HS-27A (cell line): Measurements from ENCODE around the gene NSMCE3.
"Not testable (repeated sequence)": the region's sequence is repeated elsewhere in the genome, so short reads cannot be mapped to it uniquely, and the experiment has no call there.

Source experiments
- DNase-seq: peaks from one replicate; pipeline ENCODE4 v3.0.0-alpha.2; 2012; ENCODE audit warnings: low read depth, missing footprints

NSMCE3 gene

DNA sequence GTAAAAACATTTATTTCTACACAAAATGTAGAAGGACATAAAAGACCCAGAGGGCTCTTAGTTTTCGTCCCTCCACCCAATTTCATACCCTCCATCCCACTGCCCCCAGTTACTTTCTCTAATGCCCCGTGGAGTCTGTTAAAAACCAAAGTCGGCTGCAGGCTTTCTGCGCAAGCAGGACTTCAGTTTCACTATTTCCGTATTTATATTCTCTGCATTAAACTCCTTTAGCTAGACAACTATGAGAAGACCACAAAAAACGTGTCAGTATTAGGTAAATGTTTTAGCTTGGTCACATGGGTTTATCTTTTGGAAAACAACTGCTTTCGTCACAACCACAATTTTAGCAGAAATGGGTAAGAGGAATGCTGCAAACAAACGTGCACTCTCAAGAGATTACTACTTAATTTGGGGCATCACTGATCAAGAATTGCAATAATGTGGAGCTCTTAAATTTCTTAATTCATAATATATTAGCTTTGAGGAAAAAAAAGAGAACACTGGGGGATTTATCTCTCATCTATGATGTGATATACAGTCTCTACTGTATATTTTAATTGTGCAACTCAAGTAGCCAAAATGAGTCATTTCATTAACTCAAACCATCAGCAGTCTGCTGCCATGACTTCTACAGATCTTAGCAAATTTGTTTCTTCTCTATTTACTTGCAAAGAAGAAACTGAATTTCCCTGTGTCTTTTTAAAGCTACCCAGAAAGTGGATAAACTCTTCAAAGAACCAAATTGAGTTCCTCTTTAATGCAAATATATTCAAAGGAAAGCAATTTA lies 740 bp upstream of the NSMCE3 start:
- no peak for DNase-seq

DNA sequence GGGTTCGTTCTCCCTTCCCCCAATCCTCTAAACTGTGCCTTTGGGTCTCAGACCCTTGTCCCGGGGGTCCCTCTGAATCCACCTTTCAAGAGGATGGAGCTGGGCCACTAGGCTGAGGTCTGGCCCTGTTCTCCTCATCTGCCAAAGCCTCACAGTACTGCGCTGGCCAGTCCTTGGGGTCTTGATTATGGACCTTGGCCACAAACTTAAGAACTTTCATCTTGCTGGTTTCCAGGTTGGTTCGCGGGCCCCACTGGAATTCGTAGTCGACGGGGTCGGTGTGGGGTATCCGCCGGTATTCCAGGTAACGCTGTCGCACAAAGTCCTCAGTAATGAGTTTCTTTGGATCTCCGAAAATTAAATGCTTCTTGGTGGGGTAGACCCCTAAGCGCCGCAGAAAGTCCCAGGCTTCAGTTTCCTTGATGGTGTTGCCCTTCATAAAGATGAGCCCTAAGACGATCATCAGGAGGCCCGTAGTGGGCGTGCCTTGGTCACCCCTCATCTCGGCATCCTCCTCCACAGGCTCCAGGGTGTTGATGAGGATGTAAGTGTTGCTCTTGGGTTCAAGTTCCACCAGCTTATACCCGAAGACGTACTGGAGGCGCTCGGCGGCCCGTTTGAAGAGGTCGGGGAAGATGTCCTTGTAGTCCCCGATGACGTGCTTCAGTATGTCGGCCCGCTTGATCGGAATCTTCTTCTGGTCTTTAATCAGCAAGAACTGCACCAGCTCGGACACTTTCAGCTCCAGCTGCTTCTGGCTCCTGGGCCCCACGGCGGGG lies 727 bp downstream of the NSMCE3 start:
- no peak for DNase-seq

DNA sequence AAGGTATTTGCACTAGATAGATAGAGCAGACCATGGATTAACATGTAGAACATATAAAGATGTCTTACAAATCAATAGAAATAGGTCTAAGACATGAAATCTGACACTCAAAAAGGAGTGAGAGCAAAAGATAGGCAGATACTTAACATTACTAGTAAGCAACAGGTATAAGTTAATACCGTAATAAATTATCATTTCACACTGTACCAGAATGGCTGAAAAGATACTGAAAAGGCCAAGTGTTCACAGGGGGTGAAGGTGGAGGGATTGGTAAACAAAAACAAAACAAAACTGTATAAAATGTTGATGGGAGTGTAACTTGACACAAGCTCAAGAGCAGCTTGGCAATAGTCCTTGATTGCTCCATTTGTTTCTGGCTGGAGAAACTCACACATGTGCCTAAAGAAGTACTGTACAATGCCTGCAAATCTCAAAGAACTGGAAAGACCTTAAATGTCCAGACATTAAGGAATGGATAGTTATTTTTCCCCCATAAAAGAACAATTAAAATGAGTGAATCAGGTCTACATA lies 3.5 kb downstream of the NSMCE3 start:
- DNase-seq = no peak

- DNase-seq = no peak
Measured at GRCh38 chr15:29263289-29263688, 6.3 kb downstream of the NSMCE3 start.

DNA sequence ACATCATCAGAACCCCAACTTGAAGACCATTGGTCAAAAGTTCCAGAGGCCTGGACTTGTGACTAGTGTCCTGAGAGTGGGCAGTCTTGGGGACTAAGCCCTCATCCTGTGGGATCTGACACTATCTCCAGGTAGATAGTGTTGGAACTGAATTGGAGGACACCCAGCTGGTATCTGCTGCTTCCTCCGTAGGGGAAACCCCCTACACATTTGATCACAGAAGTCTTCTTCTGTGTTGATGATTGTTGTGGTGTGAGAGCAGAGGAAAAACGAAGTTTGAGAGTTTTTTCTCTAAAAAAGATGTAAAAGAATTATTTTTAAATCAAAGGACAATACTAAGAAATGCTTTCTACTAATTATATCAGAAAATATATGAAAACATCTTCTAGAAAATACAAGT lies 6.9 kb downstream of the NSMCE3 start:
- DNase-seq = no peak

DNA sequence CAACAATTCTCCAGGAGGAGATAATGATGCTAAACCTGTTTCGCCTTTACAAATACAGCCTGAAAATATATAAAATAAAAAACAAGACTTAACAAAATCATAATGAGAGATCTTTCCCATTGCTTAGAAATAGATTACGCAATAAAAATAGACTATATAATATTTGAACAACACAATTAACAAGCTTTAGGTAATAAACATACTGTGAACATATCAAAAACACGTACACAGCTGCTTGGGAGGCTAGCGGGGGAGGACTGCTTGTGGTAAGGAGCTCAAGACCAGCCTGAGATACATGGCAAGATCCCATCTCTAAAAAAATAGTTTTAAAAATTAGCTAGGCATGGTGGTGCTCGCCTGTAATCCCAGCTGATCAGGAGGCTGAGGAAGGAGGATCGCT lies 8.7 kb downstream of the NSMCE3 start:
- DNase-seq = no peak

DNA sequence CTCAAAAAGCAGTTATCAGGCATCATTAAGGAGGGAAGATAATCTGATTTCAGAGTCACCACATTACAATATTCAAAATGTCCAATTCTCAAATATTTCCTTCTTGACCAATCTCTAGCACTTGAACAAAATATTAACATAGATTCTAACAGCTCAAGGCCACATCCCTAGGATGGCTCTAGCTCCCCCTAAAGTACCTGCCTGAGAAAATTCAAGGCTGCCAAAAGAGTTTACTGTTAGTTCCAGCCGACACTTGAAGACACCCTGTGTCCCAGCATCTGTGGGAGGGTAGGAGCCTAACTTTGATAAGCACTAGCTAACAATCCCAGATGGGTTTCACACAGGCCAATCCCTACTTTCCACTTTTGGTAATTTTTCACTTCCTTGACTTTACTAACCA lies 10.4 kb downstream of the NSMCE3 start:
- DNase-seq = no peak

DNA sequence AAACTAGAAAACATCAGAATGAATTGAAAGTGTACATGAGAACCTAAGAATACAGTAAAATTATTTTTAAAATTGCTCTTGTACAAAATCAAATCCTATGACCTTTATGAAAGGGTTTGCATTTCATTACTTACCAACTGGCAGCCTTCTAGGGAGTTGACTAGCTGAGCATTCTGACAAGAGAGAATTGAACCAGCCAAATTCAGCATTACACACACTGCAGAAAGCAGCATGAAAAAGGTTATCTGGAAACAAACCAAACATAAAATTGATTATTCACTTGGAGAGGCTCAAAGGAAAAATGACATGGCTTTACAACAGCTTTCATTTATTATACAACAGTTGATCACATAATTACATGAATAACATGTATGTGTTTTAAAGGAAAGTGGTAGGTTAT lies 17.4 kb downstream of the NSMCE3 start:
- no peak for DNase-seq

GRCh38 chr15:29244544-29244943 lies 25.1 kb downstream of the NSMCE3 start:
- DNase-seq = no peak

DNA sequence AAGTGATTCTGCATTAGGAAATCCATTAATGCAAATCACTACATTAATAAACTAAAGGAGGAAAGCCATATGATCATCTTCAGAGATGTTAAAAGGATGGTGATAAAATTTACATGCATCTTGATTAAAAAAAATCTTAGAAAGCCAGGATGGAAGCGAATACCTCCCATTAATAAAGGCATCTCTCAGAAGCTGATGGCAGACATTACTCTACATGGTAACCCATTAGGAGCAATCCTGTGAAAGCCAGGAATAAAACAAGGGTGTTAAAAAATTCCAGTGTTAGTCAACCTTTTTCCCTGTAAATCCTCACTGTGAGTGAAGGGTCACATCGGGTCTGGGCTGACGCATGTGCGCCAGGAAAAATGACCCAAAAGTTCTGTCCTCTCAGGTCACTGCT lies 25.5 kb downstream of the NSMCE3 start:
- no peak for DNase-seq

DNA sequence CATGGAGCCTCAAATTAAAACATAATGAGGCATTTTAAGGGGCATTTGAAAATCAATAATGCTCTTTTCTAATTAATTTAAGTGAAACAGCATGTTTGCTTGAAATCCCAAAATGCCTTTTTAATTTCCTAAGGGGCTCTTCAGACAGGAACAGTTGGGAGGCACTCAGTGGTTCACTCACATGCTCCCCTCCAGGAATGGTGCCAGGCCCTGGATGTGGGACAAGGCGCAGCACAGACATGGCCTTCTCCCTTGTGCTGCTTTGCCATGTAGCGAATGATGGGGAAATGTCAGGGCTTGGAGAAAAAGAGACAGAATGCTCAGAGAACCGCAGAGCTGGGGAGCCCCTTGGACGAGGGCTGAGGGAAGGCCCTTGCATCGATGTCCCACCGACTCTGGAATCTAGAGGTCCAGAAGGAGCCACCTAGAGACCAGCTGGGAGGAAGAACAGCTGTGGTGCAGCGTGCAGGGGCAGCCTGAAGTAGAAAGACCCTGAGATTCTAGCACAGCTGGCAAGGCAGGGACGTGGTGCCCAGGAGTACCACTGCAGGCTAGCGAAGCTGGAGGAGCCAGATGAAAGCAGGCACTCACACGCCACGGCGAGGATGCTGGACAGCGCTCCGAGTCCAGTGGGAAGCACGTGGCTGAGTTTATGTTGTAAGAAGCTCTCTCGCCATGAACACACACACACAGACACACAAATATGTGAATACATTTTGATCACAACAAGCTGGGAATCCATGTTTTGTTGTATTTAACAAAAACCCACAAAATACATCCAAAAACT lies 27.0 kb downstream of the NSMCE3 start:
- DNase-seq = no peak

DNA sequence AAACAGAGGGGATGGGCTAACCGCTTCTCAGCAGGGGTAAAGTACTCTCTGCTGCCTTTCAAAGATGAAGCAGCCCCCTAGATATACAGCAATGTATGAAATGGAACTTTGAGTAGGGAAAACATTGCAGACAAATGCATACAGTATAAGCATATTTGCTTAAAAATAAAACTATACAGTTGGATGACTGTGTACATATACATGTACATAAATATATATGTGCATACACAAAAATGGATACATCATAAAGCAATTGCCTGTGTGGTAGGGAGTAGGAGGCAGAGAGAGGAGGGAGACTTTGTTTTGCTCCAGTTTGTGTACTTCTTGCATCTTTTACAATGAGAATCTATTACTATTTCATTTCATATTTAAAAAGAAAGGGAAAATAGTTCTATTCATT lies 28.4 kb downstream of the NSMCE3 start:
- DNase-seq = no peak

DNA sequence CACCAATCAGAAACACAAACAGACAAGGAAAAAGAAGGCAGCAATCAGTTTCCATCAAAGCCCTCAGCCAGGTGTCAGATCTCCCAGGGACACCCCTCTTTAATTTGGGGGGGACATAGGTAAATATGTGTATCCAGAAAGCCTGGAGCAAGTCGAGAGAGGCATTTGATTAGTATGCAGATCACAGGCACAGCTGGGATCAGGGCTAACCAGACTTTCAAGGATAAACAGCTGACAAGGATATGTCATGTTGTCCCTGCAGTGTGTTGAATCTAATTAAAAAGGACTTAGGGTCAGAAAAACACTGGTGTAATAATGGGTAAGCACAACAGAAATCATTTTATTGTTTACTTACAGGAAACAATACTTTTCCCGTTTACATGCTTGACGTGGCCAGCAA lies 30.2 kb downstream of the NSMCE3 start:
- DNase-seq = no peak

DNA sequence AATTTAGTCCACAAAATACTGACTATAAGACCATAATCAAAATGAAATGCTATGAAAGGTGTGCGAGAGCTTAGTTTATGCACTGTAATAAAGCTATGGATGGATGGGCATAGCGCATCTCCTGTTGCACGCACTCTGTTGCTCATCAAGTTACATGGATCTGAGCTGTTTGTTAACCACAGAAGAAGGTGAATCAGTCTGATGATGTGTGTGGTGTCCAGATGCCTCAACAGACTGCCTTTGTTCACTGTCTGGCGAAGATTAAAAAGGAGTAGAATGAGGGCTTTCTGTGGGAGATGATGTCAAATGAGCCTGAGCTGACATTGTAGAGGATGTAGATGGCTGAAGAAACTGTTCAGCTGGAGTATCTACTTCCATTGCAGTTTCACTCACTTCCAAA lies 36.1 kb downstream of the NSMCE3 start:
- no peak for DNase-seq

DNA sequence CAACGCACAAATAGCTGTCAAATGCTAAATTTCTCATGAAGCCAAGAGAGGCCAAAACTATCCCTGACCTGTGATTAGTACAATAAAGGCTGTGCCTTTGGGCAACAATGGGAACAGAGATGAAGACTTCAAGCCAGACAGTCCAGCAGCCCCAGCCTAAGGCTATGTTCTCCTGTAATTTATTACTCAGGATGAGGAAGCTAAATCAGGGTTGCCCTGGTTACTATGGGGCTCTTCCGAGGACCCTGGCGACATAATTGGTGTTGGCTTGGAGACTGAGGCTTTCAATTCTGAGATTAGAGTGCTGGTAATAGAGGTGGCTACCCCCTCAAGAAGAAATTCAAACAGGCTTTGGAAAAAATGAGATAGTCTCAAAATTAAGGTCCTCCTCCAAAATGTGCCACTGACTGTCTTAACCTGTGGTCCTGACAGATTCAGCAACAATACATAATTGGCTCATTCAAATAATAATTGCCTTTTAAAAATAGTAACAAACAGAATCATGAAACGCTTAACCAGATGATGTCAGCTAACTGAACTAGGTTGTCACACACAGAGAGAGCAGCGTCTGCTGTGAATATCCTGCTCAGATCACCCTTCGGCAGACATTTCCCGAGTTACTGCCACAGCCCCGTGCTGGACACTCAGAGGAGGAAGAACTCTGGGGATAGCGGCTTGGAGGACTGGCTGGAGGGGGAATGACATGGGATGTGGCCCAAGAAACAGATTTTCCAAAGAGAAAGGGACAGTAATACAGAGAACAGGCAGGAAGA lies 43.0 kb downstream of the NSMCE3 start:
- no peak for DNase-seq

DNA sequence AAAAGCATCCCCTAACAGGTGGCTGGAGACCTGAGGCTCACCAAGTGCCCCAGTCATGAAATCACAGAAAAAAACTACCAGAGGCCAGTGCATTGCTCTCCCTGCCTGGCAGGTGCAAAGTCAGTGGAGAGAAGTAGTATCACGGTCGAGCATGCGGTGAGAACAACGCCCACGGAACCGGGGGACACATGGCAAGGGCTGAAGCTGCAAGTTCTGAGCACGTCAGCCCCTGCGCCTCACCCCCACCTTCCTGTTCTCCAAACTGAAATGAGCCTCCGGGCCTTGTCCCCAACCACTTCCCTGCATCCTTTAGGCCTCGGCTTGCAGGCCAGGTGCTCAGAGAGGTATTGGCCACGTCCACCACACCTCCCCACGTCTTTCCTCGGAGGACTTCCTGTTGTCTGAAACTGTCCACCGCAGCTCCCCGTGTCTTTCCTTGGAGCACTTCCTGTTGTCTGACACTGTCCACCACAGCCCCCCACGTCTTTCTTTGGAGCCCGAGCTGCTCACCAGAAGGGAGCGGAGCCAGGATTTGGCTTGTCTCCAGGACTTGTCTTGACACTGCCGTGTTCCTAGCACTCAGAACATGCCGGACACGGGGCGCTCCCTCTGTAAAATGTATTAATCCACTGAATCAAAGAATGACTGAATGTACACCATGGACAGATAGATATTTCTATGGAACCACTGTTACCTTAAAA lies 43.9 kb downstream of the NSMCE3 start:
- no peak for DNase-seq

DNA sequence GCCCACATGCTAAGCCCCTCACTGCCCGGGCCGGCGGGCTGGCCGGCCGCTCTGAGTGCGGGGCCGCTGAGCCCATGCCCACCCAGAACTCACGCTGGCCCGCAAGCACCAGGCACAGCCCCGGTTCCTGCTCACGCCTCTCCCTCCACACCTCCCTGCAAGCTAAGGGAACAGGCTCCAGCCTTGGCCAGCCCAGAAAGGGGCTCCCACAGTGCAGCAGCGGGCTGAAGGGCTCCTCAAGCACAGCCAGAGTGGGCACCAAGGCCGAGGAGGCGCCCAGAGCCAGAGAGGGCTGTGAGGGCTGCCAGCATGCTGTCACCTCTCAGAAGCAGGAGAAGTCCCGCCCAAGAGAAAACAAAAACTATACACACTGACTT lies 44.6 kb downstream of the NSMCE3 start:
- DNase-seq = not testable (repeated sequence)

GRCh38 chr15:29224235-29224986 lies 45.2 kb downstream of the NSMCE3 start:
- not testable (repeated sequence) for DNase-seq

- no peak for DNase-seq
Measured at GRCh38 chr15:29223640-29224039, 46.0 kb downstream of the NSMCE3 start.

DNA sequence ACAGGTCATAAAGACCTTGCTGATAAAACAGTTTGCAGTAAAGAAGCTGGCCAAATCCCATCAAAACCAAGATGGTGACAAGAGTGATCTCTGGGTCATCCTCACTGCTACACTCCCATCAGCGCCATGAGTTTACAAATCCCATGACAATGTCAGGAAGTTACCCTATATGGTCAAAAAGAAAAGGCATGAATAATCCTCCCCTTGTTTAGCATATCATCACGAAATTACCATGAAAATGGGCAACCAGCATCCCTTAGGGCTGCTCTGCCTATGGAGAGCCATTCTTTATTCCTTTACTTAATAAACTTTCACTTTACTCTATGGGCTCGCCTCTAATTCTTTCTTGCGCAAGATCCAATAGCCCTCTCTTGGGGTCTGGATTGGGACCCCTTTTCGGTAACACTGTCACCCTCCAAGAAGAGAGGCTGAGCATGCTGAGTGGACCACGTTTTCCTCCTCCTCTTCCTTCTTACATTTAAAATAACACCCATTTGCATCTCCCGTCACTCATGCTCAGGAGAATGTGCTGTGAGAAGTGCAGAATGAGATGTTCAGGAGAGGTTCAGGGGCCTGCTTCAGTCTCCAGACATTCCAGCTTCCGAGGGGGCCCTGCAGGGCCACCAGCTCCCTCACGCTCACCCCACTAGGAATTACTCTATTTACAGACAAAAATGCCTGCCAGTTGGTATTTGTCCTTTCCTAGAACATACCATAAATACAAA lies 47.3 kb downstream of the NSMCE3 start:
- no peak for DNase-seq
